GM12878 (cell line): ENCODE measurements around the gene PCID2.

Experiments used
- BCL11A ChIP-seq: IDR thresholded peaks from 2 replicates; pipeline ENCODE4 v1.6.1; 2011; ENCODE audit warnings: low read depth, low read length
- REST ChIP-seq: IDR thresholded peaks from 2 replicates; pipeline ENCODE4 v1.6.1; 2012; ENCODE audit warnings: mild to moderate bottlenecking, low read depth, low read length
- SMARCA5 ChIP-seq: fragments of 450-650 bp; IDR thresholded peaks from 2 replicates; pipeline ENCODE4 v1.6.1; 2017; ENCODE audit warnings: mild to moderate bottlenecking

DNA sequence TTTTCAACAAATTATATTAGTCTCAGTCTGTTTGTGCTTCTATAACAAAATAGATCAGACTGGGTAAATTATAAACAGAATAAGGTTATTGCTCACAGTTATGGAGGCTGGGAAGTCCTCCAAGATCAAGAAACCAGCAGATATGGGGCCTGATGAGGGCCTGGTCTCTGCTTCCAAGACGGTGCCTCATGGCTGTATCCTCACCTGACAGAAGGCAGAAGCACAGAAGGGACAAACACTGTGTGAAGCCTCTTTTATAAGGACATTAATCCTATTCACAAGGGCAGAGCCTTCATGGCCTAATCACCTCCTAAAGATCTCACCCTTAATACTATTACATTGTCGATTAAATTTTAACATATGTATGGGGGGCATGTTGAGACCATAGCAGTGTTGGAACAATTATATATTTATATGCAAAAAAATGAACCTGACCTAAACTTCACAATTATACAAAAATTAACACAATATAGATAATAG, 73.1 kb downstream of the PCID2 start:
- no peak for TF ChIP-seq SMARCA5
- no peak for TF ChIP-seq BCL11A
- TF ChIP-seq REST = no peak
